ENCODE measurements around the gene WDR54.

WDR54 gene, protein sequence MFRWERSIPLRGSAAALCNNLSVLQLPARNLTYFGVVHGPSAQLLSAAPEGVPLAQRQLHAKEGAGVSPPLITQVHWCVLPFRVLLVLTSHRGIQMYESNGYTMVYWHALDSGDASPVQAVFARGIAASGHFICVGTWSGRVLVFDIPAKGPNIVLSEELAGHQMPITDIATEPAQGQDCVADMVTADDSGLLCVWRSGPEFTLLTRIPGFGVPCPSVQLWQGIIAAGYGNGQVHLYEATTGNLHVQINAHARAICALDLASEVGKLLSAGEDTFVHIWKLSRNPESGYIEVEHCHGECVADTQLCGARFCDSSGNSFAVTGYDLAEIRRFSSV
- 11.3 to 26.4 reads per million in 2 donors for total RNA-seq

DNA sequence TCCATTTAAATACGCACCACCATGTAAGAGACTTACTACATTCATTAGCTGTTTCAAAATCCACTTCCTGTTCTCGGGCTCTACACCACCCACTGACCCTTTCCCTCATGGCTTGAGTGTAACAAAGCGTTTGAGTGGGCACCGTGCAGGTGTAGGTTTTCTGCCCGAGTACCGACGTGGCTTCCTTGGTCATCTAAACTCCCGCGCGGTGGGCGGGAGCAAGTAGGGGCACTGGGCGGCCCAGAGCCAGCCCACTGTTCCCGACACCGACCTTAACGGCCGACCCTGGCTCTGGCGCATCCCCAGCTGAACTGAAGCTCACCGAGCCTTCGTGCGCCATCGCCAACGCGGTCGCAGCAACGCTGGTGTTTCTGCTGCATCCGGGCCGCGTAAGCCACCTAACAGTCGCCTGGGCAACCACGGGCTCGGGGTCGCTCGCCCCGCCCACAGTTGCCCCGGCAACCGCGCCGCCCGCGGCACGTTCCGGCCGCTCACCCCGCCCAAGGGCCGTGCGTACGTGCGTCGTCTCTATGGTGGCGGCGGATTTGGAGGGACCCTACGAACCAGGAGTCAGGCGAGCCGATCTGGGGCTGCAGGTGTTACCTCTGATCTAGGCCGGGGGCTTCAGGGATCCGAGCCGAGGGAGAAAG, at the start of gene WDR54, which contains the start of gene C2orf81:
TSS of gene WDR54 (plus strand) at position 510 of the 650 bp plus-strand sequence. CDS start 424 bp downstream, outside the sequence.
TSS of gene C2orf81 (minus strand) at position 399 of the 650 bp plus-strand sequence. CDS start at position 340, 59 bp downstream.
- peak; percentile 85 for DNase-seq

DNA sequence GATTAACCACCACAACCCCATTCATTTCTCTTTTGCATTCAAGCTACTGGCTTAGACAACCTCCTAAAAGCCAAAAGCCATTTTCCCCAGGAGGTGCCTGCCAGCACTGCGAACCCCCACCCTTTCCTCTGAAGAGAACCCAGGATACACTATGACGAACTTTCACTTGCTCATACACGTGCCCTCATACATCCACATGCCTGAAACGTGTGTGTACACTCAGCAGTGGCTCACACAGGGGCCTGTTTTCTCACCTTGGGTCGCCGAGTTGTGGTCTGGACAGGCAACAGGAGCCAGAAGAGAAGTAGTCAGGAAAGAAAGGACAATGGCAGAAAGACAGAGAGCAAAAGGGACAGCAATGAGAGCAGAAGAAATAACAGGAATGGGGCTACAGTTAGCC, 48.9 kb upstream of the WDR54 start:
- DNase-seq, result no peak

DNA sequence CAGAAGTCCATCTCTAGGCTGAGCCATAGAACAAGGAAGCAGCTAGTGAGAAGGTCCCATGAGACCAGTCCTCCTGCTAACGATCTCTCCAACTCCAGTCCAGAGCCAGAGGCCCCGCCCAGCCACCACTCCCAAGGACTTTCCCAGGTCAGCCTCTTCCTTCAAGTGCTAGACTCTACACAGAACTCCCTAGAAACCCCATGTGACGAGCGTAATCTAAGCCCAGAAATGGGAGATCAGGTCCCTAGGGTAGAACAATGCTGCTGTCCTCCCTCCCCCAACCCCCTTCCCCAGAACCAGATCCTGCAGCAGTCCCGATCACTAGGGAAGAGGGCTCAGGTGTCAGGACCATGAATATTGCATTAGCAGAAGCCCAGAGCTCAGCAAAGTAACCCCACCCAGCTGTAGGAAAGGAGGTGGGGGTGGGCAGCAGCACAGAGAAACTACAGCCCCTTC, 48.3 kb upstream of the WDR54 start:
- DNase-seq, result no peak

DNA sequence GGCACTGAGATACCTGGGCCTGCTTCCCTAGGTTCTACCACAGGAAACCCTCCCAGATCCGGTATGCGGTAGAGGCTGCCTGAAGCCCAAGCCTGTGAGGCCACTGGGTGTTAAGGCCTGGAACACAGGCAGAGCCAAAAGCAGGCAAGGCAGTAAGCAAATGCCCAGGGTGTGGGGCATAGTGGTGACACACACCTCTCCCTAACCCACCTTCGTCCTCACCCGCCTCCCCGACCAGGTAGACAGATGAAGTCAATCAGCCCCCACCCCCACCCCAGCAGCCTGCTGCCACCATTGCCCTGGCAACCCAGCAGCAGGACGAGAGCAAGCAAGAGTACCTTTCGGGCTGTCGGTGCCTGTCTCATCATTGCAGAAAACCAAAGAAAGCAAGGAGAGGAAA, 47.5 kb upstream of the WDR54 start:
- DNase-seq, result no peak

DNA sequence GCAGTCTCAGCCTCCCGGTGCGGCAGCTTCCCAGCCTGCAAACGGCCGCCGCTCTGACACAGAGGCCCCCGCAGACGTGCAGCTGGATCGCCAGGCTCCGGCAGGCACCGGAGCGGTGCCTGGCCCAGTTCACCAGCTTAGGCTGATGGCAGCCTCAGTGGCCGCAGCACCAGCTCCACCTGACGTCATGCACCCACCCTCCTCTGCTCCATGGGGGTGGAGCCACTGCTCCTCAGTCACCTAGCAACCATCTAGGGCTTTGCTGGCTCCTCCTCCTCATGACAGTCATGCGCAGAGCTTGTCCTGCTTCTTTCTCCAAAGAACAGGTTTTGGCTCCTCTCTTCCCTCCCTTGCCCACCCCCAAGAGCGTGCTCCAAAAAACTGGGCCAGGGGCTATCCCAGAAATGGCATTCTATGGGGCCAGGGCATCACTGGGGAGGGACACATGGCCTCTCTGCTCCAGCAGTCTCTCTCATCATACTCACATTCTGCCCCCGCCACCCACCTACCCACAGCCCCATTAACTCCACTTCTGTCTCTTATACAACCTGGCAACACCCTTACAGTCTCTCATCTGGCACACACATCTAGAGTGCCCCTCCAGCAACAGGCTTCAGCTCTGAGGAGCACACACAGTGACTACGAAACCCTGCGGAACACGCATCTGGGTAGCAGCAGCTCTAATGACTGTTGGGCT, 46.9 kb upstream of the WDR54 start:
- DNase-seq, result no peak

DNA sequence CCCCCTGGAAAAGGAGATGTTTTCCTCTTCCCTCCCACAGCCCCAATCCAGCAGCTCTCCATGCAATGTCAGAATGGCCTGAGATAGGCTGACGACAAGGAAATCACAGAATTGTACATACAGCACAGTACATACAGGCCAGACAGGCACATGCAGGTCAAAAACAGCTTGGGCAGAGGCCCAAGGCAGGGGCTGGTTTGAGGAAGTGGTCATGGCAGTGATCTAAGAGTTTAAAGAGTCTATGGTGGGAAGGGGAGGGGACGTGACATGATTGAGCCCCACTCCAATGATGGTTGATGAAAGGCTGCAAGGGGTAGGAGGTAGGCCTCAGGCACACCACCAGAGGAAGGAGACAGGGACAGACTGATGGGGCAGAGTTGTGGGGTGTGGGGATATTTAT, 45.7 kb upstream of the WDR54 start:
- no peak for DNase-seq

DNA sequence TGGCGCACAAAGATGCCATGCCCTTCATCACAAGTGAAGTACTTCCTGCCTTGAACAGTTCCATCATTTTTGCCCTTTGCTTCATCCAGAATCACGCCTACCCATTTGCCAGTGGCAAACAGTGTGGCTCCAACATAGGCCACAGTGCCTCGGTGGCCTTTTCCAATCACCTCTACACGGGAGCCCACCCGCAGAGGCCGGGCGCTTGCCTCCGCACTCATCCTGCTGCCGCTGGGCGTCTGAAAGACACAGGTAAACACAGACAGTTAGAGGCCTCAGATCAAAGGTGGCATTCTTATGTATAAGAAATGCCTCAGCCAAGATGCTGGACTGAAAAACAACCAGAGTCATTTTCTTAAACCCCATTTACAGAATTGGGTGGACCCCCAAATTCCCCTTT, 43.5 kb upstream of the WDR54 start:
- no peak for DNase-seq

DNA sequence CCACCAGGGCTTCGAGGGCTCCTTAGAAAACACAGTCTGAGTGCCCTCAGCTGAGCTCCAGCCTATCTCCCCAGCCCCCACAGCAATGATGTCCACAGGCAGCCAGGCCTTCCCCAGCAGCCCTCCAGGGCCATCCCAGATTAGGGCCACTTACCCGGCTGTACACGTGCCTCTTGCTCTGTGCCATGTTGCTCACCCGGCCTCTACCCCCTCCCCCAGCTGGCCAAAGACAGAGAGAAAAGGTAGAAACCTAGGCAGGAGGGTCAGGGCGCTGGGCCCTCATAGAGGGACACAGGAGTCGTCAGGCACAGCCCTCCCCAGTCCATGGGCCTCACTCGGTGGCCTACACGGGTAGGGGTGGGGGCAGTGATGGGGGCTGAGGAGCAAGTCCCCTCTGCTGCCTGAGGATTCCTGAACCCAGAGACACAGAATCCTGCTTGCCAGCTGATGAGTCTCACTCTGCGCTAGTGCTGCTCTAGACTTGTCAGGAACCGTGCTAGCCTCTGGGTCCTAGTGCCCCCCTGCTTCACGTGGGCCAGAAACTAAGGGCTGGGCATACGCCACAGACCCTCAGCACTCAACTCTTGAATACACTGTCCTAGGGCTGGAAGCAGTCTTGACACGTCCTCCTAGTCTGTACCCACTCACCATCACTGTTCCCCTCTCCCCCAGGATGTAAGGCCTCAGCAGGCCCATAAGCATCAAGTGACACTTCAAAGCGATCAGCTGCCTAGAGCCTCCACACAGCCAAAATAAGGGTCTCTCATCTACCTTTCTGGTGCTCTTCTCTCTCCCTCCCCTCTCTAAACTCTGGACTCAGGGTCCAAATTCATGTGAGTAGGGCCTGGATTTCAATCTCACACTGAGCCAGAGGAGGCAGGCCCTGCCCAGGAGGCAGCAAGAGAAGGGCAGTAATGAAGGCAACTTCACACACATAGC, 41.4 kb upstream of the WDR54 start, which contains the start of gene DCTN1:
TSS of gene DCTN1 (minus strand) at position 461 of the 939 bp plus-strand sequence. CDS start at position 187, 274 bp downstream.
- DNase-seq, result no peak

DNA sequence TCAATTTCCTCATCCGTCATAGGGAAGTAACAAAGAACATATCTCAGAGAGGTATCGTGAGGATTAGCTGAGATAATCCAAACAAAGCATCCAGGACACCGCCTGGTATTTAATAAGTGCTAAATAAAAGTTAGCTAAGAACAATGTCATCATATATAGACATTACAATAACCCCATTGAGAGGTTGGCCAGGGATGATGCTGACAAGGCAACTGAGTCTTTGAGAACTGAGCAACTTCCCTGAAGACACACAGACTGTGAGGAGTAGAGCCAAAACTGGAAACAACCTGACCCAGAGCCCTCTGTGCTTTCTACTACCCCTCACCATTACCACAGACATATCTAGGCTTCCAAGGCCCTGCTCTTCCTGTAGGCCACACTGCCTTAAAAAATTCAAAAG, 39.8 kb upstream of the WDR54 start:
- DNase-seq, result no peak

DNA sequence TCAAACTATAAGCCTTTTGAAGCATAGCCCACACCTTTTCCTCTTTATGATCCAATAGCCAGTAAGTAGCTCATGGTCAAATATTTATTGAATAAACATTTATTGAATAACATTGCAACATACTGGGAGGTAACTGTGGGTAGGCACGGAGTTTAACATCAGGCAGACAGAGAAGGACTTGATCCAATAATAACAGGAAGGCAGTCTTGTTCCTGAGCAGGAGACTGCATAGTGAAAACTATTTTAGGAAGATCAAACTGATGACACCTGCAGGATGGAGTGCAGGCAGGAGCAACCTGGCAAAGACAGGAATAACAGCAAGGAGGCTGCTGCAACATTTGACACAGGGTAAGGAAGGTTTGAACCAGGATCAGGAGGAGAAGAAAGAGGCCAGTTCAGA, 38.3 kb upstream of the WDR54 start:
- no peak for DNase-seq

DNA sequence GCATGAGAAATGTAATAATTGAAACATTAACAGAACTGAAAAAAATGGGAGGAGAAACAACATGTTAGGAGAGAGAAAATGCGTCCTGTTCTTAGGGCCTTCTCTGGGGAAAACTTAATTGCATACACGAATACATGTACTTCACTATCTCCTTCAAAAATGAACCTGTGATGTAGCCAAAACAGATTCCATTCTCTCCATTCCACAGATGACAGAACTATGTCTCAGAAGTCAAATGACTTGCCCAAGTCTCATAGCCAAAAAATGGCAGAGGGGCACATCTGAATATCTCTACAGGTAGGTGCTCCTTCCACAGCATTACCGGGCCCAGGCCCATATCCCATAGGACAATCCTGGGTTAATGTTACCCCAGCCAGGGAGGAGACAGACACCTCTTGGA, 37.5 kb upstream of the WDR54 start:
- no peak for DNase-seq

DNA sequence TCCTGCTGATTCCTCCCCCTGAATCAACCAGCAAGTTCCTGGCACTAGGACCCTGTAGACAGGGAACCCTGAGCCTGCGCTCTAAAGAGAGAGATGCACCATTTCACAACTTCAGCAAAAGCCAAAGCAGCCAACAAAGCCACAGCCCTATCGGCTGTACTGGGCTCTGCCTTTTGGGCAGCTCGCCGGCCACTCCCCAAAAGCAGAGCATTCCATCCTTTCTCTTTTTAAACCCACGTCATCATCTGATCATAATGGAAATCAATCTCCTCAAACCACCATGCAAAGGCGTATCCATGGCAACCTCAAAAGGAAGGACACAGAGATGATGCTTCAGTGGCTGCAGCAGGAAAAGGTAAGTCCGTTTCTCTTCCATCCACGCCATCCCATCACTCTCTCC, 36.1 kb upstream of the WDR54 start:
- no peak for DNase-seq

DNA sequence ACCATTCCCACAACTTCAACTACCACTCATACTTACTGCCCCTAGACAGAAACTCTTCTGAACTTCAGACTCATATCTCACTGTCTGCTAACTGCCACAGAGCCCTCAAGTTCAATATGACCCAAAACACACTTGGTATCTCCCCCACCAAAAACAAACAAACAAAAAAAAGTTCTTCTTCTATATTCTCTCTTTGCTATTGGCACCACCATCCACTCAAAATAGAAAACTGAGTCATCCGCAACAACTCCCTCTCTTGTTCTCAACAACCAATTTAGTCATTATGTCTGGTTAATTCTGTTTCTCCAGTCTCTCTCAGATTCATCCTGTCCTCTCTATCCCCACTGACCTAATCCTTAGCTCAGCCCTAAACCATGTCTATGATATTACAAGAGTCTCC, 34.2 kb upstream of the WDR54 start:
- DNase-seq, result no peak

DNA sequence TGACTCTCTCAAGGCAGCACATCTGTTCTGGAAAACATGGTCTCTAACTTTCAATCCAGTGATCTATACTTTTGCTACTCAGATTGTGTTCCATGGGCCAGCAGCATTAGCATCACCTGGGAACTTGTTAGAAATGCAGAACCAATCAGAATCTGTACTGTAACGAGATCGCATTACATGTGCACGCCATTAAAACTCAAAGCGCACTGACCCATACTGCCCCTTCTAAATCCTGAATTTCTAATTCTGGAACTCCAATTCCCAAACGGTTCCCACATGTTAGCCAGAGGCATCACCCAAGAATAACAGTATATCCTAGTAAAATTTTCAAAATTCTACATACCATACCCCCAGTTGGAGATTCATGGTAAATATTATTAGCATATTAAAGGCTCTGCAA, 30.9 kb upstream of the WDR54 start:
- no peak for DNase-seq

DNA sequence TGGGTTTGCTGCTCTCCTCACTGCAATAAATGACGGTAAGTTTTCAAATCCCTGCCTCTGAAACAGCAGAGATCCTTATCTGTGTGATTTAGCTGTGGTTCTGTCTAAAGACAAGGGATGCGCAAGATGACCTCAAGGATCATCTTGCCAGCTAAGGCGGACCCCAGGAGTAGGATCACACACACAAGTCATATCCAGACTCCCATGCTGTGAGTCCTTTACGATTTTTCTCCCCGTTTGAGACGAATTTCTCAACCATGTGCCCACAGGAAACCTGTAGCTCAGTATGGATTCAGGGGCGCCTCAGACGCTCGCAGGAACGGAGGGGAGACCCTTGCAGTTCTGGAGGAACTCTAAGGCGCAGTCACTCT, 30.3 kb upstream of the WDR54 start:
- no peak for DNase-seq

DNA sequence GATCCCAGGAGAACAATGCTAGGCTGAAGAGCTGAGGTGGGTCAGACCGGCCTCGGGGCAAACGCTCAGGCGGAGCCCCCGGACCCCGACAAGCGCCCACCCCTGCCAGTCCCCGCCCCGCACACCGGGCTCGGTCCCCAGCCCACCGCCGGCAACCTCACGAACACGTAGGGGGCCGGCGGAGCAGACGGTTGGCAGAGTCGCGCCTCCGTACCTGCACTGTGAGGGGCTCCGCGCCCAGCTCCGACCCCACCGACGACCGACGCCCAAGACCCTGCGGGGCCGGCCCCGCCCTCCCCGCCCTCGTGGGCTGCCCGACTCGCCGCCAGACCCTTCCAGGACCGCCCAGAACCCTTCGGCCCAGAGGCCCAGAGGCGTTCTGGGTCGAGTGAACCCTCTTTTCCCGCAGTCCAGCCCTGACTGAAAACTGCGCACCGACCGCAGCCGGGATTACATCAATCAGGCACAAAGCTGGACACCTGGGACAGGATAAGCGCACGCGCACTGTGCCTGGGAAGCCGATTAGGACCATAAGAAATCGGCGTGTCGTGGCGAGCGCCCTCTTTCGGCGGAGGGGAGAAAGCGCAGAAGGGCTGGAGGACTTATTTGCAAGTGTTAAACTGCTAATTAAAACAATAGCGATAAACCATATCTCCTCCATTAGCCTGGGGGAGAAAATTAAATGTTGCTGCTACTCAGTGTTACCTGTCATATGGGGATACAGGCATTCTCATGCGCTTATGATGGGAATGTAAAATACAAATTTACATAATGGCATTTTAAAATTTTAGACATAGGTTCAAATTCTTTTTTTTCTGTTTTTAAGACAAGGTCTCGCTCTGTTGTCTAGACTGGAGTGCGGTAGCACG, 29.7 kb upstream of the WDR54 start:
- DNase-seq, result peak; percentile 98

DNA sequence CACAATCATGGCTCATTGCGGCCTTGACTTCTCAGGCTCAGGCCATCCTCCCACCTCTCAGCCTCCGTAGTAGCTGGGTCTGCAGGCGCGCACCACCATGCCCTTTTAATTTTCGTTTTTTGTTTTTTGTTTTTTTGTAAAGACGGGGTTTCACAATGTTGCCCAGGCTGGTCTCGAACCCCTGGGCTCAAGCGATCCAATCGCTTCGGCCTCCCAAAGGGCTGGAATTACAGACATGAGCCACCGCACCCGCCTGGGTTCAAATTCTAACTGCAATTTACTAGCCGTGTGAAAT, 29.1 kb upstream of the WDR54 start:
- no peak for DNase-seq

DNA sequence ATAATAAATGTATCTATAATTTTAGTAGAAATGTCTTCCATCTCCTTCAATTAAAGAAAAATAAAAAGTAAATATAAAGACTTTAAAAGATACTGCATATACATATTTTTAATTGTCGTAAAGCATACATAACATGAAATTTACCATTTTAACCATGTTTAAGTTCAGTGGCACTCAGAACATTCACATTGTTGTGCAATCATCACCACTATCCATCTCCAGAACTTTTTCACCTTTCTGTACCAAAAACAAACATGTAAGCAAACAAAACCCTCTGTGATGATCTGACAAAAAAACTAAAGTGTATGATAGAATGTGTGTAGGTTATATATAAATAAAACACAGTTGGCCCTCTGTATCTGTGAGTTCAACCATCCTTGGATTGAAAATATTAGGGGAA, 28.0 kb upstream of the WDR54 start:
- DNase-seq, result no peak

DNA sequence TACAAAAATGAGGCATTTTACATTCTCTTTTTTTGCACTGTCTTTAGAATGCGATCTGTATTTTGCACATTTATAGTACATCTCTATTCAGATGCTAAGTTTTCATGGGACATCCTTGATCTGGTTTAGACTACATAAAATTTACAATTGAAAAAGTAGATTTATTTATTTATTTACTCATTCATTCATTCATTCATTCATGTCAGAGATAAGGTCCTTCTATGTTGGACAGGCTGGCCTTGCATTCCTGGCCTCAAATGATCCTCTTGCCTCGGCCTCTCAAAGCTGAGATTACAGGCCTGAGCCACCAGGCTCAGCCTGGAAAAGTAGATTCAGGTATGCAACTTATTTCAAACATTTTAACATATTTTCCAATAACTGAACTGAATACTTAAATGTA, 25.4 kb upstream of the WDR54 start:
- no peak for DNase-seq

DNA sequence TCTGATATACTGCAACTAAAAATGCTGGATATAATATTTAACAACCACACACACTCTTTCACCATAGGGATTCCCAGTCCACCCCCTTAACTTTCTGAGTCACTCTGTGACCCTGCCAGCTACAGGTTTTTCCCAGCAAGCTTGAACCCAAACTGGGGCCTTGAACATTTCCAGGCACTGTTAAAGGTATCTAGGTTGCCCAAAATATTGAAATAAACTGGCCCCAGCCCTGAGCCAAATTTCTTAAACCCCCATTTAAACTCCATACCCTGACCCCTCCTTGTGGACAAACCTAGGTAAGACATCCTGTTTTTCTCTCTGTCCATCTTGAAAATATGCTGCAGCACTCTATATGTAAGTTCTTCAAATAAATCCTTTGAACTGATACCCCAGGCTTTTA, 21.7 kb upstream of the WDR54 start:
- DNase-seq, result no peak

DNA sequence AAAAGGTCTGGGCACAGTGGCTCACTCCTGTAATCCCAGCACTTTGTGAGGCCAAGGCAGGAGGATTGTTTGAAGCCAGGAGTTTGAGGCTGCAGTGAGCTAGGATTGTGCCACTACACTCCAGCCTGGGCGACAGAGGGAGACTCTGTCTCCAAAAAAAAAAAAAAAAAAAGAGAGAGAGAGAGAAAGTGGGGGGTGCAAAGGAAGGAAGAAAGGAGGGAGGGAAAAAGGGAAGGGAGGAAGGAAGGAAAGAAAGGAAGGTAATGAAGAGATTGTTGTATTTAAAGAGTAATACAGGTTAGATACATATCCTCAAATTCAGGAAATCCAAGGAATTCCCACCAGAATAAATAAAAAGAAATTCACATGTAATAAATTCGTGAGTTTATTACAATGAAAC, 19.6 kb upstream of the WDR54 start:
- no peak for DNase-seq

DNA sequence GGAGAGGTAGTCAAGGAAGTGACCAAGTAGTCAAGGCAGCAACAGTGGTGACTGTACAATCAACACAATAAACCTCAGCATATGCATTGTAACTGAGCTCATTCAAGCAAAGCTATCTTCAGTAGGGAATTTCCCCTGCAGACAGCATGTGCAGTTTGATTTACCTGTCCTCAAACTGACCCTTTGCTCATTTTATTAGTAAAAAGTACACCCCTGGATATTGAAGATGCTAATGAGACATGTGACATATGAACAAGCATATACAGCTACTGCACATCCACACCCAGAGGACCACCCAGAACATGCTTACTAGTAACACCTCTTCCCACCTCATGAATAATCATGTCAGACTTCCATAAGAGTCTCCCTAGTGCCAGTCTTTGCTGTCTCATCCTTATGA, 15.5 kb upstream of the WDR54 start:
- no peak for DNase-seq
